Measurements from ENCODE around the gene COPG1.

DNA sequence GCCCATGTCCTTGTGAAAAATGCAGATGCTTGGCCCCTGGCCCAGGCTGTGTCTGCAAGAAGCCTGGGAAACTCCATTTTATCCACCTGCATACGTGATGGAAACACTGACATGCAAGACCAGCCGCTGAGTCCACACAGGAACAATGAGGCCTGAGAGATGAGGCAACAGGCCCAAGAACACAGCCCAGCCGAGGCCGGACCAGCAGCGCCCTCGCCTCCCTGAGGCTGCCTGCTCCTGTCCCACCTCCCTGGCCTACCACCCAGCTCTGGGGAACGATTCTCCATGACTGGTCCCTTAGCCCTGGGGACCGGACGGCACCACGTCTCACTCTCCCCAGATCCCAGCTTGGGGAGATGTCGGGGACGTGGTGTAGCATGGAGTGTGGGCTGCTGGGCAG lies 76.7 kb downstream of the COPG1 start:
- TF ChIP-seq, protein P1, sequence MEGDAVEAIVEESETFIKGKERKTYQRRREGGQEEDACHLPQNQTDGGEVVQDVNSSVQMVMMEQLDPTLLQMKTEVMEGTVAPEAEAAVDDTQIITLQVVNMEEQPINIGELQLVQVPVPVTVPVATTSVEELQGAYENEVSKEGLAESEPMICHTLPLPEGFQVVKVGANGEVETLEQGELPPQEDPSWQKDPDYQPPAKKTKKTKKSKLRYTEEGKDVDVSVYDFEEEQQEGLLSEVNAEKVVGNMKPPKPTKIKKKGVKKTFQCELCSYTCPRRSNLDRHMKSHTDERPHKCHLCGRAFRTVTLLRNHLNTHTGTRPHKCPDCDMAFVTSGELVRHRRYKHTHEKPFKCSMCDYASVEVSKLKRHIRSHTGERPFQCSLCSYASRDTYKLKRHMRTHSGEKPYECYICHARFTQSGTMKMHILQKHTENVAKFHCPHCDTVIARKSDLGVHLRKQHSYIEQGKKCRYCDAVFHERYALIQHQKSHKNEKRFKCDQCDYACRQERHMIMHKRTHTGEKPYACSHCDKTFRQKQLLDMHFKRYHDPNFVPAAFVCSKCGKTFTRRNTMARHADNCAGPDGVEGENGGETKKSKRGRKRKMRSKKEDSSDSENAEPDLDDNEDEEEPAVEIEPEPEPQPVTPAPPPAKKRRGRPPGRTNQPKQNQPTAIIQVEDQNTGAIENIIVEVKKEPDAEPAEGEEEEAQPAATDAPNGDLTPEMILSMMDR (conservative IDR thresholded peaks at IDR 0.05; ENCODE audit: low read depth in 2 of 2): no peak
- no peak for TF ChIP-seq POLR2AphosphoS5 (IDR thresholded peaks at IDR 0.05; ENCODE audit: low read depth)
- TF ChIP-seq ZNF114 (CRISPR knock-in tag; IDR thresholded peaks at IDR 0.05): no peak
- TF ChIP-seq EZH2phosphoT487 (IDR thresholded peaks at IDR 0.05; ENCODE audit: unreplicated experiment): no peak
- TF ChIP-seq JUNB (IDR thresholded peaks at IDR 0.05; ENCODE audit: unreplicated experiment): no peak
- TF ChIP-seq, protein P2, sequence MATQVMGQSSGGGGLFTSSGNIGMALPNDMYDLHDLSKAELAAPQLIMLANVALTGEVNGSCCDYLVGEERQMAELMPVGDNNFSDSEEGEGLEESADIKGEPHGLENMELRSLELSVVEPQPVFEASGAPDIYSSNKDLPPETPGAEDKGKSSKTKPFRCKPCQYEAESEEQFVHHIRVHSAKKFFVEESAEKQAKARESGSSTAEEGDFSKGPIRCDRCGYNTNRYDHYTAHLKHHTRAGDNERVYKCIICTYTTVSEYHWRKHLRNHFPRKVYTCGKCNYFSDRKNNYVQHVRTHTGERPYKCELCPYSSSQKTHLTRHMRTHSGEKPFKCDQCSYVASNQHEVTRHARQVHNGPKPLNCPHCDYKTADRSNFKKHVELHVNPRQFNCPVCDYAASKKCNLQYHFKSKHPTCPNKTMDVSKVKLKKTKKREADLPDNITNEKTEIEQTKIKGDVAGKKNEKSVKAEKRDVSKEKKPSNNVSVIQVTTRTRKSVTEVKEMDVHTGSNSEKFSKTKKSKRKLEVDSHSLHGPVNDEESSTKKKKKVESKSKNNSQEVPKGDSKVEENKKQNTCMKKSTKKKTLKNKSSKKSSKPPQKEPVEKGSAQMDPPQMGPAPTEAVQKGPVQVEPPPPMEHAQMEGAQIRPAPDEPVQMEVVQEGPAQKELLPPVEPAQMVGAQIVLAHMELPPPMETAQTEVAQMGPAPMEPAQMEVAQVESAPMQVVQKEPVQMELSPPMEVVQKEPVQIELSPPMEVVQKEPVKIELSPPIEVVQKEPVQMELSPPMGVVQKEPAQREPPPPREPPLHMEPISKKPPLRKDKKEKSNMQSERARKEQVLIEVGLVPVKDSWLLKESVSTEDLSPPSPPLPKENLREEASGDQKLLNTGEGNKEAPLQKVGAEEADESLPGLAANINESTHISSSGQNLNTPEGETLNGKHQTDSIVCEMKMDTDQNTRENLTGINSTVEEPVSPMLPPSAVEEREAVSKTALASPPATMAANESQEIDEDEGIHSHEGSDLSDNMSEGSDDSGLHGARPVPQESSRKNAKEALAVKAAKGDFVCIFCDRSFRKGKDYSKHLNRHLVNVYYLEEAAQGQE (IDR thresholded peaks at IDR 0.05; ENCODE audit: unreplicated experiment): no peak
- TF ChIP-seq, protein P3, sequence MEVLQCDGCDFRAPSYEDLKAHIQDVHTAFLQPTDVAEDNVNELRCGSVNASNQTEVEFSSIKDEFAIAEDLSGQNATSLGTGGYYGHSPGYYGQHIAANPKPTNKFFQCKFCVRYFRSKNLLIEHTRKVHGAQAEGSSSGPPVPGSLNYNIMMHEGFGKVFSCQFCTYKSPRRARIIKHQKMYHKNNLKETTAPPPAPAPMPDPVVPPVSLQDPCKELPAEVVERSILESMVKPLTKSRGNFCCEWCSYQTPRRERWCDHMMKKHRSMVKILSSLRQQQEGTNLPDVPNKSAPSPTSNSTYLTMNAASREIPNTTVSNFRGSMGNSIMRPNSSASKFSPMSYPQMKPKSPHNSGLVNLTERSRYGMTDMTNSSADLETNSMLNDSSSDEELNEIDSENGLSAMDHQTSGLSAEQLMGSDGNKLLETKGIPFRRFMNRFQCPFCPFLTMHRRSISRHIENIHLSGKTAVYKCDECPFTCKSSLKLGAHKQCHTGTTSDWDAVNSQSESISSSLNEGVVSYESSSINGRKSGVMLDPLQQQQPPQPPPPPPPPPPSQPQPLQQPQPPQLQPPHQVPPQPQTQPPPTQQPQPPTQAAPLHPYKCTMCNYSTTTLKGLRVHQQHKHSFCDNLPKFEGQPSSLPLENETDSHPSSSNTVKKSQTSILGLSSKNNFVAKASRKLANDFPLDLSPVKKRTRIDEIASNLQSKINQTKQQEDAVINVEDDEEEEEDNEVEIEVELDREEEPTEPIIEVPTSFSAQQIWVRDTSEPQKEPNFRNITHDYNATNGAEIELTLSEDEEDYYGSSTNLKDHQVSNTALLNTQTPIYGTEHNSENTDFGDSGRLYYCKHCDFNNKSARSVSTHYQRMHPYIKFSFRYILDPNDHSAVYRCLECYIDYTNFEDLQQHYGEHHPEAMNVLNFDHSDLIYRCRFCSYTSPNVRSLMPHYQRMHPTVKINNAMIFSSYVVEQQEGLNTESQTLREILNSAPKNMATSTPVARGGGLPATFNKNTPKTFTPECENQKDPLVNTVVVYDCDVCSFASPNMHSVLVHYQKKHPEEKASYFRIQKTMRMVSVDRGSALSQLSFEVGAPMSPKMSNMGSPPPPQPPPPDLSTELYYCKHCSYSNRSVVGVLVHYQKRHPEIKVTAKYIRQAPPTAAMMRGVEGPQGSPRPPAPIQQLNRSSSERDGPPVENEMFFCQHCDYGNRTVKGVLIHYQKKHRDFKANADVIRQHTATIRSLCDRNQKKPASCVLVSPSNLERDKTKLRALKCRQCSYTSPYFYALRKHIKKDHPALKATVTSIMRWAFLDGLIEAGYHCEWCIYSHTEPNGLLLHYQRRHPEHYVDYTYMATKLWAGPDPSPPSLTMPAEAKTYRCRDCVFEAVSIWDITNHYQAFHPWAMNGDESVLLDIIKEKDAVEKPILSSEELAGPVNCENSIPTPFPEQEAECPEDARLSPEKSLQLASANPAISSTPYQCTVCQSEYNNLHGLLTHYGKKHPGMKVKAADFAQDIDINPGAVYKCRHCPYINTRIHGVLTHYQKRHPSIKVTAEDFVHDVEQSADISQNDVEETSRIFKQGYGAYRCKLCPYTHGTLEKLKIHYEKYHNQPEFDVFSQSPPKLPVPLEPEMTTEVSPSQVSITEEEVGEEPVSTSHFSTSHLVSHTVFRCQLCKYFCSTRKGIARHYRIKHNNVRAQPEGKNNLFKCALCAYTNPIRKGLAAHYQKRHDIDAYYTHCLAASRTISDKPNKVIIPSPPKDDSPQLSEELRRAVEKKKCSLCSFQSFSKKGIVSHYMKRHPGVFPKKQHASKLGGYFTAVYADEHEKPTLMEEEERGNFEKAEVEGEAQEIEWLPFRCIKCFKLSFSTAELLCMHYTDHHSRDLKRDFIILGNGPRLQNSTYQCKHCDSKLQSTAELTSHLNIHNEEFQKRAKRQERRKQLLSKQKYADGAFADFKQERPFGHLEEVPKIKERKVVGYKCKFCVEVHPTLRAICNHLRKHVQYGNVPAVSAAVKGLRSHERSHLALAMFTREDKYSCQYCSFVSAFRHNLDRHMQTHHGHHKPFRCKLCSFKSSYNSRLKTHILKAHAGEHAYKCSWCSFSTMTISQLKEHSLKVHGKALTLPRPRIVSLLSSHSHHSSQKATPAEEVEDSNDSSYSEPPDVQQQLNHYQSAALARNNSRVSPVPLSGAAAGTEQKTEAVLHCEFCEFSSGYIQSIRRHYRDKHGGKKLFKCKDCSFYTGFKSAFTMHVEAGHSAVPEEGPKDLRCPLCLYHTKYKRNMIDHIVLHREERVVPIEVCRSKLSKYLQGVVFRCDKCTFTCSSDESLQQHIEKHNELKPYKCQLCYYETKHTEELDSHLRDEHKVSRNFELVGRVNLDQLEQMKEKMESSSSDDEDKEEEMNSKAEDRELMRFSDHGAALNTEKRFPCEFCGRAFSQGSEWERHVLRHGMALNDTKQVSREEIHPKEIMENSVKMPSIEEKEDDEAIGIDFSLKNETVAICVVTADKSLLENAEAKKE (CRISPR knock-in tag; IDR thresholded peaks at IDR 0.05): no peak
- no peak for TF ChIP-seq ZNF331 (CRISPR knock-in tag; IDR thresholded peaks at IDR 0.05; ENCODE audit: low read depth)
- TF ChIP-seq EZH2 (IDR thresholded peaks at IDR 0.05; ENCODE audit: low read depth, unreplicated experiment): no peak
